CD4-positive, alpha-beta T cell treated with Interleukin-4 for 1 hour (primary cell): ENCODE data around the gene EPHA4.
"Not testable (repeated sequence)": the region's sequence is repeated elsewhere in the genome, so short reads cannot be mapped to it uniquely, and the experiment has no call there.

Experiments used
- DNase-seq, 2 donors: peaks; one replicate each; pipeline ENCODE4 v3.0.0-alpha.2; 2020 to 2022

EPHA4 gene

GRCh38 chr2:221532641-221533040 lies 39.5 kb downstream of the EPHA4 start:
- no peak for DNase-seq

GRCh38 chr2:221530653-221531037 lies 41.5 kb downstream of the EPHA4 start:
- no peak for DNase-seq

GRCh38 chr2:221529943-221530652 lies 42.0 kb downstream of the EPHA4 start:
- DNase-seq = peak in 1 of 2 donors; percentile 36

- DNase-seq = no peak
These were observed 42.7 kb downstream of the EPHA4 start for GRCh38 chr2:221529177-221529942.

- peak in 1 of 2 donors; percentile 30 for DNase-seq
These were observed 44.3 kb downstream of the EPHA4 start for GRCh38 chr2:221527776-221528309.

GRCh38 chr2:221524158-221524557 lies 47.9 kb downstream of the EPHA4 start:
- DNase-seq = no peak

GRCh38 chr2:221521233-221521845 lies 50.8 kb downstream of the EPHA4 start:
- no peak for DNase-seq

- no peak for DNase-seq
These were observed 53.0 kb downstream of the EPHA4 start for GRCh38 chr2:221518935-221519625.

GRCh38 chr2:221518201-221518934 lies 53.7 kb downstream of the EPHA4 start:
- DNase-seq = peak; percentile 58 to 83

- peak; percentile 82 for DNase-seq
These were observed 54.4 kb downstream of the EPHA4 start for GRCh38 chr2:221517696-221518151.

- DNase-seq = peak in 1 of 2 donors; percentile 18
These were observed 54.9 kb downstream of the EPHA4 start for GRCh38 chr2:221517146-221517695.

- DNase-seq = no peak
These were observed 56.2 kb downstream of the EPHA4 start for GRCh38 chr2:221515864-221516263.

GRCh38 chr2:221514305-221515040 lies 57.6 kb downstream of the EPHA4 start:
- no peak for DNase-seq

- no peak for DNase-seq
These were observed 58.9 kb downstream of the EPHA4 start for GRCh38 chr2:221513232-221513631.

GRCh38 chr2:221511325-221511724 lies 60.8 kb downstream of the EPHA4 start:
- DNase-seq = not testable (repeated sequence)

GRCh38 chr2:221506469-221506868 lies 65.6 kb downstream of the EPHA4 start:
- no peak for DNase-seq

GRCh38 chr2:221505605-221506004 lies 66.5 kb downstream of the EPHA4 start:
- no peak for DNase-seq

GRCh38 chr2:221504905-221505304 lies 67.2 kb downstream of the EPHA4 start:
- DNase-seq = no peak

GRCh38 chr2:221503965-221504364 lies 68.1 kb downstream of the EPHA4 start:
- no peak for DNase-seq

GRCh38 chr2:221502270-221503010 lies 69.7 kb downstream of the EPHA4 start:
- DNase-seq = no peak
